SK-MEL-5 (cell line): ENCODE measurements around the gene ENOX1. TPM values are rescaled to one million over a fixed set of nuclear protein-coding genes. Genes with fewer than 3 reads are reported as not detected.

Experiments used
- small RNA-seq, 2 experiments: library from RNA; depleted of rRNA; stranded (forward); fragments of <200 nt; gene quantifications; one replicate each; pipeline ENCODE3, GENCODE V24; 2014
- total RNA-seq: library from RNA; depleted of rRNA; stranded (reverse); fragments of >200 nt; shearing (Covaris generic); gene quantifications from 2 replicates; pipeline ENCODE4 v1.2.3, GENCODE V29; 2014; rRNA removed

Gene ENOX1
- total RNA-seq, 1 experiment from 2014 or later, result 14.2 TPM

Small RNAs within 50 kb of the gene (small RNA-seq; reads per million reads assigned to genes)
- 0 reads per million in 2 experiments for gene AL162713.1

Other genes with a start within 250 kb of the ENOX1 start
- 8.1 and 11.7 TPM in 2 replicates for gene CCDC122, start 92.8 kb upstream of the ENOX1 start, total RNA-seq
- gene LACC1, start 92.9 kb upstream of the ENOX1 start, total RNA-seq, result 1.8 and 1.9 TPM in 2 replicates